ENCODE data around the gene PLXNB1.

Gene PLXNB1

GRCh38 chr3:48417529-48418108, 12.3 kb downstream of the PLXNB1 start:
- no peak for DNase-seq

GRCh38 chr3:48416546-48416945, 13.3 kb downstream of the PLXNB1 start:
- no peak for DNase-seq

GRCh38 chr3:48416091-48416505, 13.8 kb downstream of the PLXNB1 start:
- DNase-seq, result no peak

- DNase-seq, result no peak
Observed at GRCh38 chr3:48415251-48415953, 14.5 kb downstream of the PLXNB1 start.

GRCh38 chr3:48414376-48415250, 15.3 kb downstream of the PLXNB1 start:
- no peak for DNase-seq

GRCh38 chr3:48413611-48414010, 16.3 kb downstream of the PLXNB1 start:
- no peak for DNase-seq

- DNase-seq, result no peak
Observed at GRCh38 chr3:48413086-48413485, 16.8 kb downstream of the PLXNB1 start.

GRCh38 chr3:48412375-48413001, 17.4 kb downstream of the PLXNB1 start:
- DNase-seq, result no peak

- DNase-seq, result no peak
Observed at GRCh38 chr3:48411606-48412374, 18.1 kb downstream of the PLXNB1 start.

- DNase-seq, result no peak
Observed at GRCh38 chr3:48411041-48411588, 18.8 kb downstream of the PLXNB1 start.

GRCh38 chr3:48410205-48411040, 19.5 kb downstream of the PLXNB1 start:
- no peak for DNase-seq

- no peak for DNase-seq
Observed at GRCh38 chr3:48409291-48410201, 20.3 kb downstream of the PLXNB1 start.

GRCh38 chr3:48408823-48409281, 21.0 kb downstream of the PLXNB1 start:
- no peak for DNase-seq

- DNase-seq, result no peak
Observed at GRCh38 chr3:48407542-48408099, 22.3 kb downstream of the PLXNB1 start.

- no peak for DNase-seq
Observed at GRCh38 chr3:48406443-48407431, 23.1 kb downstream of the PLXNB1 start.

GRCh38 chr3:48405971-48406370, 23.9 kb downstream of the PLXNB1 start:
- DNase-seq, result no peak

- no peak for DNase-seq
Observed at GRCh38 chr3:48405343-48405881, 24.5 kb downstream of the PLXNB1 start.
